HEK293T (cell line): ENCODE data around the gene WDR19.

Source experiments
- CTCF ChIA-PET: fragments of 350-600 bp; formaldehyde crosslinking; extraction: SDS; loops from one replicate; lab custom pipeline; 2021; ENCODE audit warnings: antibody characterized with exemption, inconsistent platforms; lab: Yijun Ruan, JAX
- POLR2A ChIA-PET: fragments of 350-600 bp; formaldehyde crosslinking; extraction: SDS; loops from one replicate; lab custom pipeline; 2020; ENCODE audit warnings: antibody characterized with exemption, inconsistent platforms; lab: Yijun Ruan, JAX
- DNase-seq: peaks from one replicate; pipeline ENCODE4 v3.0.0; 2012; ENCODE audit warnings: mixed read lengths; ENCODE audit errors: extremely low spot score
- ARNT ChIP-seq: fragments of 450-650 bp; IDR thresholded peaks from 2 replicates; pipeline ENCODE4 v1.6.1; 2017; ENCODE audit warnings: mild to moderate bottlenecking
- BHLHE40 ChIP-seq: fragments of 450-650 bp; IDR thresholded peaks from 2 replicates; pipeline ENCODE4 v1.6.1; 2016; ENCODE audit warnings: mild to moderate bottlenecking, moderate library complexity, borderline replicate concordance
- CTBP1 ChIP-seq: fragments of 450-650 bp; IDR thresholded peaks from 2 replicates; pipeline ENCODE4 v1.6.1; 2016; ENCODE audit warnings: borderline replicate concordance
- ELF4 ChIP-seq: fragments of 450-650 bp; IDR thresholded peaks from 2 replicates; pipeline ENCODE4 v1.6.1; 2017; ENCODE audit warnings: antibody characterized with exemption
- FOXA1 ChIP-seq: fragments of 450-650 bp; IDR thresholded peaks from 2 replicates; pipeline ENCODE4 v1.6.1; 2016; ENCODE audit warnings: mild to moderate bottlenecking
- FOXK2 ChIP-seq: fragments of 450-650 bp; IDR thresholded peaks from 2 replicates; pipeline ENCODE4 v1.6.1; 2016; ENCODE audit warnings: mild to moderate bottlenecking
- FOXM1 ChIP-seq: fragments of 450-650 bp; IDR thresholded peaks from 2 replicates; pipeline ENCODE4 v1.6.1; 2017; ENCODE audit warnings: mild to moderate bottlenecking, borderline replicate concordance
- HDGF ChIP-seq: fragments of 450-650 bp; IDR thresholded peaks from 2 replicates; pipeline ENCODE4 v1.6.1; 2017; ENCODE audit warnings: antibody characterized with exemption, borderline replicate concordance
- L3MBTL2 ChIP-seq: fragments of 450-650 bp; conservative IDR thresholded peaks from 2 replicates; pipeline ENCODE4 v1.6.1; 2016; ENCODE audit warnings: mild to moderate bottlenecking
- LEF1 ChIP-seq: fragments of 450-650 bp; IDR thresholded peaks from 2 replicates; pipeline ENCODE4 v1.6.1; 2017; ENCODE audit warnings: mild to moderate bottlenecking, borderline replicate concordance
- NFRKB ChIP-seq: fragments of 450-650 bp; IDR thresholded peaks from 2 replicates; pipeline ENCODE4 v1.6.1; 2016; ENCODE audit warnings: mild to moderate bottlenecking, moderate library complexity
- PKNOX1 ChIP-seq: fragments of 450-650 bp; IDR thresholded peaks from 2 replicates; pipeline ENCODE4 v1.6.1; 2016
- SP1 ChIP-seq: fragments of 450-650 bp; IDR thresholded peaks from 2 replicates; pipeline ENCODE4 v1.6.1; 2017
- SUZ12 ChIP-seq: fragments of 450-650 bp; IDR thresholded peaks from 2 replicates; pipeline ENCODE4 v1.6.1; 2016; ENCODE audit warnings: mild to moderate bottlenecking
- TARDBP ChIP-seq: fragments of 450-650 bp; IDR thresholded peaks from 2 replicates; pipeline ENCODE4 v1.6.1; 2016
- ZNF384 ChIP-seq: fragments of 450-650 bp; IDR thresholded peaks from 2 replicates; pipeline ENCODE4 v1.6.1; 2016

The WDR19 gene

GRCh38 chr4:39235021-39235420 is 52.7 kb downstream of the WDR19 start:
- POLR2A ChIA-PET = no interaction called here

GRCh38 chr4:39235696-39236095 is 53.4 kb downstream of the WDR19 start:
- TF ChIP-seq CTBP1 (no peak), LEF1 (no peak), ELF4 (no peak), L3MBTL2 (no peak), FOXM1 (no peak), NFRKB (no peak), SP1 (no peak), BHLHE40 (no peak), HDGF (no peak), SUZ12 (no peak), ZNF384 (no peak), TARDBP (no peak), FOXA1 (no peak), FOXK2 (no peak), ARNT (no peak), PKNOX1 (no peak)
- CTCF ChIA-PET = no interaction called here
- DNase-seq = no peak
- POLR2A ChIA-PET = no interaction called here

More at GRCh38 chr4:39235021-39235420, 52.7 kb downstream of the WDR19 start:
- DNase-seq = no peak
- CTCF ChIA-PET = no interaction called here
- TF ChIP-seq FOXK2 (no peak), SUZ12 (no peak), ELF4 (no peak)

- POLR2A ChIA-PET = no interaction called here
- CTCF ChIA-PET = no interaction called here
- TF ChIP-seq BHLHE40 (no peak), PKNOX1 (no peak), FOXM1 (no peak), FOXK2 (no peak), CTBP1 (no peak), SP1 (no peak), ARNT (no peak), TARDBP (no peak)
- no peak for DNase-seq
These were observed 54.9 kb downstream of the WDR19 start for GRCh38 chr4:39237179-39237578.

GRCh38 chr4:39243462-39243861 is 61.1 kb downstream of the WDR19 start:
- no peak for DNase-seq
- POLR2A ChIA-PET = no interaction called here
- TF ChIP-seq LEF1 (no peak), ELF4 (no peak), TARDBP (no peak), FOXK2 (no peak), NFRKB (no peak), ARNT (no peak), PKNOX1 (no peak), BHLHE40 (no peak), SUZ12 (no peak), HDGF (no peak), CTBP1 (no peak), FOXA1 (no peak), ZNF384 (no peak)
- CTCF ChIA-PET = no interaction called here

GRCh38 chr4:39255266-39255665 is 72.9 kb downstream of the WDR19 start:
- ChIA-PET CTCF (no interaction called here), POLR2A (no interaction called here)
- TF ChIP-seq HDGF (no peak), SP1 (no peak), LEF1 (no peak), NFRKB (no peak), TARDBP (no peak), L3MBTL2 (no peak), CTBP1 (no peak), ARNT (no peak), FOXA1 (no peak), ELF4 (no peak), ZNF384 (no peak), PKNOX1 (no peak), BHLHE40 (no peak), SUZ12 (no peak), FOXK2 (no peak), FOXM1 (no peak)
- DNase-seq = no peak

GRCh38 chr4:39255871-39256270 is 73.5 kb downstream of the WDR19 start:
- TF ChIP-seq LEF1 (no peak), FOXA1 (no peak), ZNF384 (no peak), SP1 (no peak), CTBP1 (no peak), FOXK2 (no peak), NFRKB (no peak), HDGF (no peak), FOXM1 (no peak), PKNOX1 (no peak), ELF4 (no peak)
- no peak for DNase-seq
- POLR2A ChIA-PET = no interaction called here
- CTCF ChIA-PET = no interaction called here
